ENCODE data around the gene PDF. TPM values are rescaled to one million over a fixed set of nuclear protein-coding genes. Genes with fewer than 3 reads are reported as not detected.

The PDF gene
- total and polyA plus RNA-seq, 2 of the 13 experiments (the other 11 are each of a cell fraction or from before 2014, with no cell fraction given), result 12.4 to 48.8 TPM

- TF ChIP-seq KIAA2018 (CRISPR knock-in tag; IDR thresholded peaks at IDR 0.05; ENCODE audit: borderline replicate concordance), result peak; percentile 92; the same call in 1 of the 2 replicates
- peak; percentile 67; the same call in 1 of the 2 replicates for TF ChIP-seq FOXA3 (CRISPR knock-in tag; IDR thresholded peaks at IDR 0.05)
- no peak for TF ChIP-seq CENPX (CRISPR knock-in tag; IDR thresholded peaks at IDR 0.05)
- TF ChIP-seq PITX1 (CRISPR knock-in tag; IDR thresholded peaks at IDR 0.05), result peak; percentile 72; the same call in 1 of the 2 replicates
- TF ChIP-seq U2AF1 (optimal IDR thresholded peaks at IDR 0.05; ENCODE audit: low read depth, low read length), result peak; percentile 78
- TF ChIP-seq UBTF (CRISPR knock-in tag; IDR thresholded peaks at IDR 0.05), result peak; percentile 98
- no peak for TF ChIP-seq SMYD3 (CRISPR knock-in tag; IDR thresholded peaks at IDR 0.05)
- TF ChIP-seq FOXO4 (CRISPR knock-in tag; conservative IDR thresholded peaks at IDR 0.05), result no peak
- TF ChIP-seq NFKBIZ (CRISPR knock-in tag; IDR thresholded peaks at IDR 0.05), result peak; percentile 81; the same call in 1 of the 2 replicates
- TF ChIP-seq CSRNP2 (CRISPR knock-in tag; conservative IDR thresholded peaks at IDR 0.05; ENCODE audit: low read depth), result no peak
- no peak for TF ChIP-seq ZNF260 (CRISPR knock-in tag; IDR thresholded peaks at IDR 0.05; ENCODE audit: borderline replicate concordance, low read depth)
- no peak for TF ChIP-seq TRIM24 (CRISPR knock-in tag; IDR thresholded peaks at IDR 0.05)
Measured at GRCh38 chr16:69330286-69331109, at the start of gene PDF (continued).
